PC-9 (cell line): ENCODE results near the gene JAK1.

Experiments used
- EZH2 ChIP-seq: fragments of 200-600 bp; sonication (generic); IDR thresholded peaks from 2 replicates; pipeline ENCODE4 v1.8.0; 2017; ENCODE audit warnings: antibody characterized with exemption, low read depth
- TF ChIP-seq, protein P1 (sequence below): fragments of 200-600 bp; sonication (generic); conservative IDR thresholded peaks from 2 replicates; pipeline ENCODE4 v1.6.1; 2017; ENCODE audit warnings: mixed run types, antibody characterized with exemption, mild to moderate bottlenecking, moderate library complexity

- TF ChIP-seq, protein P1, sequence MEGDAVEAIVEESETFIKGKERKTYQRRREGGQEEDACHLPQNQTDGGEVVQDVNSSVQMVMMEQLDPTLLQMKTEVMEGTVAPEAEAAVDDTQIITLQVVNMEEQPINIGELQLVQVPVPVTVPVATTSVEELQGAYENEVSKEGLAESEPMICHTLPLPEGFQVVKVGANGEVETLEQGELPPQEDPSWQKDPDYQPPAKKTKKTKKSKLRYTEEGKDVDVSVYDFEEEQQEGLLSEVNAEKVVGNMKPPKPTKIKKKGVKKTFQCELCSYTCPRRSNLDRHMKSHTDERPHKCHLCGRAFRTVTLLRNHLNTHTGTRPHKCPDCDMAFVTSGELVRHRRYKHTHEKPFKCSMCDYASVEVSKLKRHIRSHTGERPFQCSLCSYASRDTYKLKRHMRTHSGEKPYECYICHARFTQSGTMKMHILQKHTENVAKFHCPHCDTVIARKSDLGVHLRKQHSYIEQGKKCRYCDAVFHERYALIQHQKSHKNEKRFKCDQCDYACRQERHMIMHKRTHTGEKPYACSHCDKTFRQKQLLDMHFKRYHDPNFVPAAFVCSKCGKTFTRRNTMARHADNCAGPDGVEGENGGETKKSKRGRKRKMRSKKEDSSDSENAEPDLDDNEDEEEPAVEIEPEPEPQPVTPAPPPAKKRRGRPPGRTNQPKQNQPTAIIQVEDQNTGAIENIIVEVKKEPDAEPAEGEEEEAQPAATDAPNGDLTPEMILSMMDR = no peak
- no peak for TF ChIP-seq EZH2
Observed at GRCh38 chr1:64810001-64810400, 156.3 kb downstream of the JAK1 start.
